ENCODE results near the gene ZNF599.

The ZNF599 gene

DNA sequence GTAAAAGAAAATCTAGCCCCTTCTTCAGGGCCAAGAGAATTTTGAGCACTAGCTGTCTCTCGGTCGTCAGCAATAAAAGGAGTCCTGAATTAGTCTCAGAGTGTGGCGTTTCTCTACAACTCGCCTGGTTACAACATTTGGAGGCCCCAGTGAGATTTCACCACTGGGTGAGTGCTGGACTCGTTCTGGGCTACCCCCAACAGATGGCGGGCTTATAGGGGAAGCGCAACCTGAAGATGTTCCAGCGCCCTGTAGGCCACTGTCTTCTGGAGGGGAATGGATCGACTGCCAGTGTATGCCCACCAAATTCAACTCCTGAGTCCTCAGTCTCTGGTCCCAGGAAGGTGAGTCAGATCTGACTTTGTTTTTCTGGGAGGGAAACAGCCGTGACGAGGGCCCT lies 50.7 kb downstream of the ZNF599 start:
- Mint-ChIP-seq H3K27ac (no peak overlapping the region), H3K4me1 (no peaks in the 10 kb centered on the region), H3K4me3 (no peak overlapping the region), H3K36me3 (no peaks in the 10 kb centered on the region), H3K9me3 (no peaks in the 10 kb centered on the region), H3K27me3 (peaks cover 39% of the 10 kb centered on the region)
- peak; percentile 36 for ATAC-seq

DNA sequence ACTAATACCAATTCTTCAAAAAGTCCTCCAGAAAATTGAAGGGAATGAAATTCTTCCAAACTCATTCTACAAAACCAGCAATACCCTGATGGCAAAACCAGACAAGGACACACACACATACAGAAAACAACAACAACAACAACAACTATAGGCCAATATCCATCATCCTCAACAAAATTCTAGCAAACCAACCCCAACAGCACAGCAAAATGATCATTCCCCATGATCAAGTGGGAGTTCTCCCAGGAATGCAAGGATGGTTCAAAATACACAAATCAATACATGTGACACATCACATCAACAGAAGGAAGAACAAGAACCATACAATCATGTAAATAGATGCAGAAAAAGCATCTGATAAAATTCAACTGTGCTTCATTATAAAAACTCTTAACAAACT lies 57.7 kb downstream of the ZNF599 start:
- peaks cover 13% of the 10 kb centered on the region for H3K9me3 Mint-ChIP-seq
- H3K27me3 Mint-ChIP-seq = peaks cover 21% of the 10 kb centered on the region
- H3K36me3 Mint-ChIP-seq = peaks cover 5% of the 10 kb centered on the region
- no peaks in the 10 kb centered on the region for H3K4me1 Mint-ChIP-seq
- H3K27ac Mint-ChIP-seq = no peak overlapping the region
- no peak for ATAC-seq
- no peak overlapping the region for H3K4me3 Mint-ChIP-seq

DNA sequence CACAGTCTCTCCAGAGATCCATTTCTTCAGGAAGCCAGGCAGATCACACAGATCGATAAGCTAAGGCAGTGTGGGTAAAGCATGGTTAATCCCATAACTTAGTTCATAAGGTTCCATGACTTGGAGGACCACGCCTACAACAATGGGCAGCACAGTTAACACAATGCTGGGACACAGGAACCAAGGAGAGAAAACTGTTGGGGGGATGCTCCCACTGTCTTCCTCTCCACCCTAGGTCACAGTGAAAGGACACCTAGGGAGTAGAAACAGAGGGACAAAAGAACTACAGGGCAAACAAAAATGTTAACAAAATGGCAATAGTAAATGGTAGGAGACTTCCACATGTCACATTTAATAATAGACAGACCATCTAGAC lies 59.8 kb downstream of the ZNF599 start:
- peaks cover 13% of the 10 kb centered on the region for H3K9me3 Mint-ChIP-seq
- H3K27ac Mint-ChIP-seq = no peak overlapping the region
- H3K4me1 Mint-ChIP-seq = no peaks in the 10 kb centered on the region
- H3K36me3 Mint-ChIP-seq = peaks cover 5% of the 10 kb centered on the region
- peaks cover 21% of the 10 kb centered on the region for H3K27me3 Mint-ChIP-seq
- ATAC-seq = no peak
- no peak overlapping the region for H3K4me3 Mint-ChIP-seq

DNA sequence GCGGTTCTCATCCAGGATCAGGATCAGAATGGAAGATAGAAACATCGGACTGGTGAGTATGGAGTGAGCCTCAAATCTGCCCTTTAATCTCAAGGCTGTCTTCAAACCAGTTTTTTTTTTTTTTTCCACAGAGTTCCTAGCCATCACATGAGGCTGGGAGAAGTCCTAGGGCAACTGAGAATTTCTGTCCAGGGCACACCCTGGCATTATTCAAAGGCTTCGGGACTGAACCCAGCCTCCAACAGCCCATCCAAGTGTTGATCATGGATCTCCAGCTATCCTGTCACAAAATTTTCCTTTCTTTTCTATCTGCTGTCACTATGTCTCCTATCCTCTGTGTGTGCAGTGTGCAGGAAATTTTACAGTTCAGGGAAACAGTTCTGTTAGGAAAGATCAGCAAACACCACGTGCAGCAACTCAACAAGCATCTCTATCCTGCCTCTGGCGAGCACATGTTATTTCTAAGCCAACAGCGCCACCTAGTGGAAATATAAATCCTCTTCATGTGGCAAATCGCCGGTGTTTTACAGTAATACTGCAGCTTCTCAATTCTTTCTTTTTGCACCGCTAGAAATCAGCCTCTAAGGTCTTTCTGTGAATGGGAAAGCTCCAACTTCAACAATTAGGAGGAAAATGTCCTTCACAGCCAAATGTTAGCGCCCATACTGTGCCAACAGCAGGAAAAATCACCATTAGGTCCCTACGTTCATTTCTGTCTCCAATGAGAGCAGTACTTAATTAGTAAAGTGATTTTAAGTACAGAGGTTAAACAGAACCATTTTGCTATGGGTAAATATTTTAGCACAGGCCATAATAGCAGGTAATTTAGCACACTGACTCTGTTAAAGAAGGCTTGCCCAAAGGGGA lies 60.4 kb downstream of the ZNF599 start:
- Mint-ChIP-seq H3K9me3 (peaks cover 13% of the 10 kb centered on the region), H3K4me1 (no peaks in the 10 kb centered on the region), H3K4me3 (no peak overlapping the region), H3K36me3 (peaks cover 5% of the 10 kb centered on the region), H3K27me3 (peaks cover 25% of the 10 kb centered on the region), H3K27ac (no peak overlapping the region)
- ATAC-seq = peak; percentile 53

DNA sequence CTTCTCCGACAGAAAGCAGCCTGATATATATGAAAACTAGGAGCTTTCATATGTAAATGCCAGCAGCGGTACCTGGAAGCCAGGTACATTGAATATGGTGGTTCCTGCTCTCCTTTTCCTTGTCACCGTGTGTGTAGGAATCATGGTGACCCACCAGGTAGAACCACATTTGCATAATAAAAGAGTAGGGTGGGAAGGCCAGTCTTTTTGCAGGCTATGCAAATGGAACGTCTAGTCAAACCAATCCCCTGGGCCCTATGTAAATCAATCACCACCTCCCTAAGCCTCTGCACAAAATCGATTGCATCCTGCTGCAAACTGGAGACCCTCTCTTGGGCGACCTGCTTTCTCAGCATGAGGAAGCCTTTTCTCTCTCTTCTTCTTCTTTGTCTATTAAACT lies 61.1 kb downstream of the ZNF599 start:
- ATAC-seq = no peak
- H3K27me3 Mint-ChIP-seq = peaks cover 33% of the 10 kb centered on the region
- peaks cover 5% of the 10 kb centered on the region for H3K36me3 Mint-ChIP-seq
- H3K4me3 Mint-ChIP-seq = no peak overlapping the region
- H3K27ac Mint-ChIP-seq = no peak overlapping the region
- H3K9me3 Mint-ChIP-seq = peaks cover 13% of the 10 kb centered on the region
- H3K4me1 Mint-ChIP-seq = no peaks in the 10 kb centered on the region

Measured in stimulated activated memory B cell treated with anti-CD40 and anti-IgM and Interleukin-4, amounts not matched to agents 10 μg/mL and 1 μg/mL and 100 μg/mL, for 72 hours (primary cell).